GM12891 (cell line): ENCODE results near the gene HS2ST1.

ENCODE experiments used
- DNase-seq: peaks from one replicate; pipeline ENCODE4 v3.0.0; 2011; ENCODE audit warnings: low spot score; ENCODE audit not compliant: insufficient read length
- FAIRE-seq: peaks from 2 replicates; lab custom pipeline; 2011; peaks lifted over from hg19 to GRCh38; lab: Jason Lieb, UNC
- PAX5 ChIP-seq: IDR thresholded peaks from 2 replicates; pipeline ENCODE4 v1.6.1; 2011; ENCODE audit warnings: low read length, moderate library complexity, mild to moderate bottlenecking; ENCODE audit not compliant: insufficient read depth, severe bottlenecking
- POLR2A ChIP-seq: IDR thresholded peaks from 2 replicates; pipeline ENCODE4 v1.6.1; 2011; ENCODE audit warnings: low read depth, low read length, control low read depth
- POLR2AphosphoS5 ChIP-seq: IDR thresholded peaks from 2 replicates; pipeline ENCODE4 v1.6.1; 2011; ENCODE audit warnings: low read depth, low read length, control low read depth
- POU2F2 ChIP-seq: IDR thresholded peaks from 2 replicates; pipeline ENCODE4 v1.6.1; 2011; ENCODE audit warnings: low read depth, mild to moderate bottlenecking, control low read depth, low read length, moderate library complexity
- SPI1 ChIP-seq: IDR thresholded peaks from 2 replicates; pipeline ENCODE4 v1.6.1; 2011; ENCODE audit warnings: low read depth, low read length, control low read depth
- TAF1 ChIP-seq: IDR thresholded peaks from 2 replicates; pipeline ENCODE4 v1.6.1; 2011; ENCODE audit warnings: low read depth, low read length, control low read depth

HS2ST1 gene

DNA sequence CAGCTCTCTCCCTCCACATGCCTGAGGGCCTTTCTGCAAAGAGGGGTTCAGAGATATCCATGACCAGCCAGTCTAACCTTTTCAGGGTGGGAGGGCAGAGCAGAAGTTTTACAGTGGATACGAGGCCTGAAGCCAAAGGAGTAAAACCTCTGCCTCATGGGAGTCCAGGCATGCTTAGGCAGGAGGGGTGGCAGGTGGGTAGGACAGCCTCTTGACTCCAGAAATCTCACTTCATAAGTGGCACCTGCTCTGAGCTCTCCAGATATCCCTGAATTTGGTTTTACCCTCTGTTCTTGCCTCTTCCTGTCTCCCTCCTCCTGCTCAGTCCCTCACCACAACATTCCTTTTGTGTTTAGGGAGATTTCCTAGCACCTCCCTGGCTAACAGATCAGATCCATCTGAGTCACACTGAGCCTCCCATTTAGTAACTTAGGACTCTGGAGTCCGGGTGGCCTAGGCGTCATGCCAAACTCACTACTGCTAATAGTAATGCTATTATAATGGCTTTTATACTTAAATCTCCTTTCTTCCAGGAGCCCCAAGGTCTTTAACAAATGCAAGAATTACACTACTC, 201.0 kb downstream of the HS2ST1 start:
- no peak for TF ChIP-seq SPI1
- no peak for TF ChIP-seq POU2F2
- TF ChIP-seq TAF1, result no peak
- TF ChIP-seq POLR2A, result no peak
- TF ChIP-seq POLR2AphosphoS5, result no peak
- FAIRE-seq (no peak), DNase-seq (no peak)

DNA sequence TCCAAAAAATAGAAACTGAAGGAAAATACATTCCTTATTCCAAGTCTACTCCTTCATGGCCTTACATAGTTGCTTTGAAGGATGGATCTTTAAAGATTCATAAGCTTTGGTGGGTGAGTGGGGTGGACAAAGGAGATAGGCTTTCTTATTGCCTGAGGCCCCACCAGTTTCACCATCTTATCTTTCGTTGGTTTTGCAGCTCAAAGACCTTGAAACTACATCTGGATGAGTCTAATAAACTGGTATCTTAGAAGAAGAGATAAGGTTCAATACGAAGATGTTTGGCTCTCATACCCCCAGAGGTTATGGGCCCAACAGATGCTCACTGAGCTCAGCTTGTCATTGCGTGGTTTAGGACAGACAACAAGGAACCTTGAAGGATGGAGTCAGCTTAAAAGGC, 201.5 kb downstream of the HS2ST1 start:
- DNase-seq (no peak), FAIRE-seq (no peak)
- TF ChIP-seq SPI1 (no peak), TAF1 (no peak), PAX5 (no peak), POLR2AphosphoS5 (no peak), POLR2A (no peak), POU2F2 (no peak)

DNA sequence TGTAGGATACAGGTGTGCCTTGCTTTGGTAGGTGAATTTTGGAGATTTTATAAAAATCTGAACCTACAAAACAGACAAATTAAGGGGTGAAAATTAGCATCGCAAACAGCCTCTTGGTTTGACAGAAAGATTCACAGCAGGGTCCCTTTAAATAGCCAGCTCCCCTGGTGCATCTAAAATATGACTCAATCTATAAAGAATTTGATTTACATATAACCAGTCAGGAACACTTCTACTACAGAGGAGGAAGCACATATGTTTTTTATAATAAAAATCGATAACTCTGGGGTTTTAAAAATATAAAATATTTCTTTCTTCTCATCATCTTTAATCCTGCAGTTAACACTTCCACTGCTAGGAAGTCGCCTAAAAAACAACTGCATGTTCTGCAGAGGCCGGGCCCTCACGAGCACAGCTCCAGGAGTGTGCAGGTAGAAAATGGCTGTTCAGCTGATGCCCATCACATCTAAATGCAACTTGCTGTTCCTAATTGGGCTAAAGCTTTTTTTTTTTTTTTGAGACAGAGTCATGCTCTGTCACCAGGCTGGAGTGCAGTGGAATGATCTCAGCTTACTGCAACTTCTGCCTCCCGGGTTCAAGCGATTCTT, 203.4 kb downstream of the HS2ST1 start:
- TF ChIP-seq PAX5, result no peak
- TF ChIP-seq POLR2AphosphoS5, result no peak
- TF ChIP-seq POLR2A, result no peak
- TF ChIP-seq TAF1, result no peak
- no peak for TF ChIP-seq POU2F2
- TF ChIP-seq SPI1, result no peak
- DNase-seq, result no peak
- FAIRE-seq, result no peak

DNA sequence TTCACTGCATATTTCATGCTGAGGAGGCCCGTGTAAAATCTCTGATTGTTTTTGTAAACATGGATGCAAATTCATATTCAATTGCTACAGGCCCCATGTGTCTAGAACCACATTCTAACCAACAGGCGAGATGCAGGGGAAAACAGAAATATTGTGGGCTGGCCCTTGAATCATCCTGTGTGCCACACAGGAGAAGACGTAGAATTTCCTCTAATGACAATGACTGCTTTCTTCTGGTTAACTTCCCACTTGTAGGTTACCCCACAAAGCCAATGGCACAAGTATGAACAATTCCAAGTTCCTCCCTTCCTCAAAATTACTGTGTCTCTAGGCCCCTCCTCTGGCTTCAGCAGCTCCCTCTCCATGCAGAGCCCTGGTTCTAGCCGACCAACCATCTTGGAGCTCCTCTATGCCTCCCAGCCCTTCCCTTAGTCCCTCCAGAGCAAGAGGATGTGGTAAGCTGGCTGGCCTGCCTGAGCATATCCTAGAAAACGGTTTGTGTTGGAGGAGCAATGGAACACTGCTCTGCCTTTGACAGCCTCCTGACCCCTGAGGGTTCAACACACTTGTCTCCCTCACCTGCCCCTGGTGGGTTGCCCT, 205.2 kb downstream of the HS2ST1 start:
- FAIRE-seq, result no peak
- DNase-seq, result no peak

GRCh38 chr1:87120779-87121178, 206.3 kb downstream of the HS2ST1 start:
- DNase-seq, result no peak
- TF ChIP-seq POLR2AphosphoS5, result no peak
- TF ChIP-seq PAX5, result no peak
- no peak for TF ChIP-seq TAF1
- no peak for TF ChIP-seq POU2F2
- TF ChIP-seq POLR2A, result no peak
- TF ChIP-seq SPI1, result no peak
- FAIRE-seq, result no peak

More for the DNA sequence above, 205.2 kb downstream of the HS2ST1 start:
- no peak for TF ChIP-seq POLR2A
- TF ChIP-seq TAF1, result no peak
- no peak for TF ChIP-seq POLR2AphosphoS5
- TF ChIP-seq PAX5, result no peak
- TF ChIP-seq SPI1, result no peak
- no peak for TF ChIP-seq POU2F2

GRCh38 chr1:87121711-87122163, 207.3 kb downstream of the HS2ST1 start:
- TF ChIP-seq SPI1, result no peak
- TF ChIP-seq POLR2A, result no peak
- no peak for TF ChIP-seq PAX5
- no peak for TF ChIP-seq TAF1
- TF ChIP-seq POLR2AphosphoS5, result no peak
- no peak for TF ChIP-seq POU2F2
- DNase-seq (no peak), FAIRE-seq (no peak)

DNA sequence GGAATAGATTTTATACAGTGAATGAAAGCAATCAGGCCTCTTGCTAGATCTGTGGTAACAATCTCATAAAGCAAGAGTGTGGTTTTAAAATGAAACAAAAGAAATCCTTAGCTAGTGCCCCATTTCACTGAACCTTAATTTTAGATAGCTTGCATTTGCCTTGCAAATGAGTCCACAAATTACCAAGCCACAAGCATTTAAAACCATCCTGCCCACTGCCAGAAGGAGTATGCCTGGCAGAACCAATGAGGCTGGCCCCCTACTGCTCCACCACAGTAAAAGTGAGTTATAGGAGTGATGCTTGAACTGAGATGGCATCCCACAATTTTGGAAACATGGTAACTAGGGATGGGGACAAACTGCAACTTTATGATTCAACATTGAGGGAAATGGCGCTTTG, 207.8 kb downstream of the HS2ST1 start:
- DNase-seq (no peak), FAIRE-seq (no peak)
- TF ChIP-seq POLR2AphosphoS5 (no peak), SPI1 (no peak), POLR2A (no peak), PAX5 (no peak), POU2F2 (no peak)

DNA sequence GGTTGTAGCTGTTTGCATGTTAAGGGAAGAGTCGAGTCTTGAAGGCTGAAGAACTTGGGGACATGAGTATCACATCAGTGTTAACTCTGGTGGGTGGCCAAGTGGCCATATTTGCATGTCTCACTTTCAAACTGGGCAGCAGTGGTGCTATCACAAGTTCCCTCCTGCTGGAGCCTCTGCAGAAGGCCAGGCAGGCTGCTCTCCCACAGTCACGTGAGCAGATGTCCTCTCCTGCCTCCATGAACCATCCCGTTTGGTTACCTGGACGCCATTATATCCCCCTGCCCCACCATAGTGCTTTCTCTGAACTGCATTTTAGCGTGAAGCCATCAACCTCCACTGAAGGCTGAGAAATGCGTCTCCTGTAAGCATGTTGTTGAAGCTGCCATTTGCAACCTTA, 209.2 kb downstream of the HS2ST1 start:
- TF ChIP-seq TAF1 (no peak), SPI1 (no peak), POLR2AphosphoS5 (no peak), POU2F2 (no peak), PAX5 (no peak), POLR2A (no peak)
- no peak for DNase-seq
- no peak for FAIRE-seq

DNA sequence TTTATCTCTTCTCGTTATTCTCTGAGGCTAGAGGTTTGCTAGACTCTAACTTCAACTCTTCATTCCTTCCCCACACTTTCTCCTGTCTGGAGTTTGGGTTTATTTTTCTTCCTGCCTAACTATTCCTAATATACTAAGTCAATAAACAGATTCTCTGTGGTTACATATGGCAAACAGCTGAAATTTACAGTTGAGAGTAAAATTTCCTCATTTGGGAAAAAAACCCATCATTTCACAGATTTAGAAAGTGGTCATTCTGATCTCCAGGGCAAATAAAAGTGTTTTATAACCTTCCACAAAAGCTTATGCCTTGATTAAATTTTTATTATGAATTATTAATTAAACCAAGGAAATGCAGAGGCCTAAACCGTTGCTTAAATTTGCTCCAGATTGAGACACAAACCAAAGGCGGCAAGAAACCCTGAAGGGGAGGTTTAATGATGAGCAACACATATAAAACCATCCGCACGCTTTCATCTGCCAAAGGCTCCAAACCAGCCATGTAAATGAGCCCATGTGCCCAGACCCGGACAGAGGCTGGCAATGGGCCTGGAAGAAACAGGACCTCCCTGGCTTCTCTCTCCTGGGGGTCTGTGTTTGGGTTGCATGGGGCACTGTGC, 212.6 kb downstream of the HS2ST1 start:
- FAIRE-seq (no peak), DNase-seq (no peak)
- no peak for TF ChIP-seq SPI1
- TF ChIP-seq POLR2AphosphoS5, result no peak
- TF ChIP-seq PAX5, result no peak
- TF ChIP-seq POLR2A, result no peak
- TF ChIP-seq TAF1, result no peak
- no peak for TF ChIP-seq POU2F2

DNA sequence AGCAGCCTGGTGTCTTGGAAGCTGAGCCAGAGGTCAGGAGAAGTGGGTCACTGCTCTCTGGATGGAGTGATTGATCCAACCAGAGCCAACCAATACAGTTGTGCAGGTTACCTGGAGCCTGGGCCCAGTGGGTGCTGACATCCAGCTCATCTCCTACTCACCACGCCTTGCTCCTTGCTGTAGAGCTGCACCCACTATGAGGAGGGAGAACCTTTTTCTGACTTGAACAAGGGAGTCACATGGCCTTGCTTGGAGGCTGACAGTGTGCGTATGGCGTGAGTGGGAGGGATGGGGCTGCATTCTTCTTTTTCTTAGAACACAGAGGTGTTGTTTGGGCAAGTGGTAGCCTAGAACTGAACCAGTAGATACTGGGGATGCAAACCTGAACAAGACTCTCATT, 213.1 kb downstream of the HS2ST1 start:
- FAIRE-seq, result no peak
- no peak for TF ChIP-seq TAF1
- TF ChIP-seq POLR2A, result no peak
- no peak for TF ChIP-seq POLR2AphosphoS5
- no peak for TF ChIP-seq PAX5
- TF ChIP-seq SPI1, result no peak
- TF ChIP-seq POU2F2, result no peak
- DNase-seq, result no peak
